Measurements from ENCODE around the gene SCARB2.

- TF ChIP-seq EP300 (IDR thresholded peaks at IDR 0.05; ENCODE audit: borderline replicate concordance) (no peak), REST (IDR thresholded peaks at IDR 0.05; ENCODE audit: low read depth) (no peak), CREB1 (IDR thresholded peaks at IDR 0.05; ENCODE audit: low read depth) (no peak), YY1 (IDR thresholded peaks at IDR 0.05; ENCODE audit: low read depth) (no peak), FOXM1 (IDR thresholded peaks at IDR 0.05; ENCODE audit: borderline replicate concordance, low read depth) (no peak), CEBPB (IDR thresholded peaks at IDR 0.05) (no peak), RAD21 (IDR thresholded peaks at IDR 0.05; ENCODE audit: low read depth) (no peak), NFIC (IDR thresholded peaks at IDR 0.05) (no peak), MAX (IDR thresholded peaks at IDR 0.05) (no peak)
Measured at GRCh38 chr4:76233083-76233482, 19.5 kb upstream of the SCARB2 start.
